Activated T-helper 1 cell treated with anti-CD3 and anti-CD28 coated beads, Interleukin-2, amount 50 U/mL, for 16 hours (primary cell): ENCODE results near the gene BSPH1.
"Not testable (repeated sequence)": the region's sequence is repeated elsewhere in the genome, so short reads cannot be mapped to it uniquely, and the experiment has no call there.

Experiments
- DNase-seq, 2 donors: peaks; one replicate each; pipeline ENCODE4 v3.0.0-alpha.2; 2020; ENCODE audit warnings: low read depth in 1 of 2, low spot score in 1 of 2

The BSPH1 gene

DNA sequence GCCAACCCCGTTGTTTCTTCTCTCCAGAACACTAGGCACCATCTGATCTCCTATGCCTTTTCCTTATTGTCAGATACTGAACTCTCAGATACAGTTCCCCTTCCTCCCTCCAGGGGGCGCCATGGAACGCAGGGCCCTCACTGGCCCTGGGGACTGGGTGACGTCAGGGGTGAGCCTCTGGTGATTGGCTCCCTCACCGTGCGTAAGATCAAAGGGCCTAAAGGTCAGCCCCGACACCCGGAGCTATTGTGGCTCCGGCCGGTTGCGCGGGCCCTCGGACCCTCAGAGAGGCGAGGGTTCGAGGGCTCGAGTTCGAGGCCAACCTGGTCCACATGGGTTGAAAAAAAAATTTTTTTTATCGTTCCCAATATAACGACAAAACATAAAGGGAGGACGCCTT lies 63.4 kb downstream of the BSPH1 start:
- not testable (repeated sequence) for DNase-seq

DNA sequence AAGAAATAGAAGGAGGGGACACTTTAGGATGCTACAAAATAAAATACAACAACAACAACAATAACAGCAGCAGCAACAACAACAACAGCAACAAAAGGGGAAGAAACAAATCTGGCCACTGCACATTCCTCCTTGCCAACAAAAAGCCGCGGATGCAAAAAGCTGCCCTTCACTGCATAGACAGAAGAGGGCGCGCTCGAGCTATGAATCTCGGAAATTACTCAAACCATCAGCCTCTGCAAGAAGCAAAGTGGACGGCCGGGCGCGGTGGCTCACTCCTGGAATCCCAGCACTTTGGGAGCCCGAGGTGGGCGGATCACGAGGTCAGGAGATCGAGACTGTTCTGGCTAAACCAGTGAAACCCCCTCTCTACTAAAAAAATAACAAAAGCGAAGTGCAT lies 71.9 kb downstream of the BSPH1 start:
- DNase-seq: not testable (repeated sequence)
